ENCODE results near the gene HDAC11. TPM values are rescaled to one million over a fixed set of nuclear protein-coding genes. Genes with fewer than 3 reads are reported as not detected.

The HDAC11 gene
- total and polyA plus RNA-seq, 4 donors, result 12.3 to 17.3 (median 15.0) TPM

- WGBS, 2 donors, result 79 to 85% methylated on average over 5 of the region's 5 CpGs
- H3K36me3 ChIP-seq (ENCODE audit: control insufficient read depth in 4 of 4, insufficient read depth in 4 of 4, low read length in 4 of 4), result no peaks in the 10 kb centered on the region
- TF ChIP-seq, protein P1, sequence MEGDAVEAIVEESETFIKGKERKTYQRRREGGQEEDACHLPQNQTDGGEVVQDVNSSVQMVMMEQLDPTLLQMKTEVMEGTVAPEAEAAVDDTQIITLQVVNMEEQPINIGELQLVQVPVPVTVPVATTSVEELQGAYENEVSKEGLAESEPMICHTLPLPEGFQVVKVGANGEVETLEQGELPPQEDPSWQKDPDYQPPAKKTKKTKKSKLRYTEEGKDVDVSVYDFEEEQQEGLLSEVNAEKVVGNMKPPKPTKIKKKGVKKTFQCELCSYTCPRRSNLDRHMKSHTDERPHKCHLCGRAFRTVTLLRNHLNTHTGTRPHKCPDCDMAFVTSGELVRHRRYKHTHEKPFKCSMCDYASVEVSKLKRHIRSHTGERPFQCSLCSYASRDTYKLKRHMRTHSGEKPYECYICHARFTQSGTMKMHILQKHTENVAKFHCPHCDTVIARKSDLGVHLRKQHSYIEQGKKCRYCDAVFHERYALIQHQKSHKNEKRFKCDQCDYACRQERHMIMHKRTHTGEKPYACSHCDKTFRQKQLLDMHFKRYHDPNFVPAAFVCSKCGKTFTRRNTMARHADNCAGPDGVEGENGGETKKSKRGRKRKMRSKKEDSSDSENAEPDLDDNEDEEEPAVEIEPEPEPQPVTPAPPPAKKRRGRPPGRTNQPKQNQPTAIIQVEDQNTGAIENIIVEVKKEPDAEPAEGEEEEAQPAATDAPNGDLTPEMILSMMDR (IDR thresholded peaks at IDR 0.05; ENCODE audit: control extremely low read depth, extremely low read depth), result no peak
- no peak overlapping the region for H3K4me3 ChIP-seq
- H3K9ac ChIP-seq (ENCODE audit: insufficient read depth in 1 of 2, low read length in 2 of 2), result no peak overlapping the region
- no peak overlapping the region for H3K27ac ChIP-seq (ENCODE audit: low read depth in 1 of 2, low read length in 1 of 2)
- ATAC-seq (ENCODE audit: insufficient read depth, low FRiP score), result no peak
- H3K9me3 ChIP-seq (ENCODE audit: control insufficient read depth in 4 of 4, insufficient read depth in 3 of 4, low read length in 3 of 4), result no peaks in the 10 kb centered on the region
- no peaks in the 10 kb centered on the region for H3K27me3 ChIP-seq (ENCODE audit: control insufficient read depth in 3 of 3, insufficient read depth in 3 of 3, low read length in 2 of 3)
- no peak for DNase-seq
- H3K4me1 ChIP-seq (ENCODE audit: control insufficient read depth in 5 of 5, insufficient read depth in 5 of 5, low read length in 5 of 5), result peaks cover 0 to 20% (median 0%) of the 10 kb centered on the region in 5 donors
These were observed 46.5 kb downstream of the HDAC11 start for GRCh38 chr3:13526626-13526949.

DNA sequence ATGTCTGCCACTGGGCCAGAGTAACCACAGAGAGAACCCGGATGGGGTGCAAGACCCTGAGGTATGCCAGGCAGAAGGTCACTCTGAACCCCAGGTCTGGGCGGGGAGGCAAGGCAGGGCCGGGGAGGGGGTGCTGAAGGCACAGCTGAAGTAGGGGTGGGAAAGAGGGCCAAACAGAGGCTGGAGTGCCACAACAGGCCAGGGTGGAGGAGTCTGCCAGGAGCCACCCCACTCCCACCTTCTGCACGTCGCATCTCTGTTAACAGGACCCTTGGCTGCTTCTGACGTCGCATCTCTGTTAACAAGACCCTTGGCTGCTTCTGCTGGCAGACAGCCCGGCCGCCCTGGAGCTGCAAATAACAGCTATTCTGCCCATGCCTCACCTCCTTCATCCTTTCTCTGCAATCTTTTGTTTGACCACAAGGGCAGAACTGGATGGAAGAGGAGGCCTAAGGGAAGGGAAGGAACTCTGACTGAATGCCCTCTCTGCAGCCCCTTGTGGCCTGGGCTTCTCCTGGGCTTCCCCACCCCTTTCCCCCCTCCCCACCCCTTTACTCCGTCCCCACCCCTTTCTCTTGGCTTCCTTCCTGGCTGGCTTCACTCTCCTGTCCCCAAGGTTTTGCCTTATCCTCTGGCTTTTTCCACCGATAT, 48.2 kb downstream of the HDAC11 start:
- H3K9ac ChIP-seq (ENCODE audit: insufficient read depth in 1 of 2, low read length in 2 of 2), result no peak overlapping the region
- TF ChIP-seq, protein P1 (IDR thresholded peaks at IDR 0.05; ENCODE audit: control extremely low read depth, extremely low read depth), result no peak
- ATAC-seq (ENCODE audit: insufficient read depth, low FRiP score) (no peak), DNase-seq (peak; percentile 72 to 78 (median 76))
- 65 to 75% methylated on average over 11 of the region's 11 CpGs for WGBS, 2 donors
- H3K9me3 ChIP-seq (ENCODE audit: control insufficient read depth in 4 of 4, insufficient read depth in 3 of 4, low read length in 3 of 4), result no peaks in the 10 kb centered on the region
- H3K4me3 ChIP-seq, result no peak overlapping the region
- H3K27ac ChIP-seq (ENCODE audit: low read depth in 1 of 2, low read length in 1 of 2), result no peak overlapping the region
- no peaks in the 10 kb centered on the region for H3K36me3 ChIP-seq (ENCODE audit: control insufficient read depth in 4 of 4, insufficient read depth in 4 of 4, low read length in 4 of 4)
- peaks cover 0 to 36% (median 0%) of the 10 kb centered on the region in 5 donors for H3K4me1 ChIP-seq (ENCODE audit: control insufficient read depth in 5 of 5, insufficient read depth in 5 of 5, low read length in 5 of 5)
- peaks cover 0 to 4% (median 0%) of the 10 kb centered on the region in 3 donors for H3K27me3 ChIP-seq (ENCODE audit: control insufficient read depth in 3 of 3, insufficient read depth in 3 of 3, low read length in 2 of 3)

GRCh38 chr3:13529196-13530112, 49.3 kb downstream of the HDAC11 start:
- ATAC-seq (ENCODE audit: insufficient read depth, low FRiP score) (no peak), DNase-seq (peak; percentile 48 to 62 (median 49))
- Histone ChIP-seq H3K27ac (ENCODE audit: low read depth in 1 of 2, low read length in 1 of 2) (no peak overlapping the region), H3K9me3 (ENCODE audit: control insufficient read depth in 4 of 4, insufficient read depth in 3 of 4, low read length in 3 of 4) (no peaks in the 10 kb centered on the region), H3K9ac (ENCODE audit: insufficient read depth in 1 of 2, low read length in 2 of 2) (no peak overlapping the region), H3K4me1 (ENCODE audit: control insufficient read depth in 5 of 5, insufficient read depth in 5 of 5, low read length in 5 of 5) (peaks cover 0 to 36% (median 0%) of the 10 kb centered on the region in 5 donors), H3K36me3 (ENCODE audit: control insufficient read depth in 4 of 4, insufficient read depth in 4 of 4, low read length in 4 of 4) (no peaks in the 10 kb centered on the region), H3K27me3 (ENCODE audit: control insufficient read depth in 3 of 3, insufficient read depth in 3 of 3, low read length in 2 of 3) (peaks cover 0 to 4% (median 0%) of the 10 kb centered on the region in 3 donors), H3K4me3 (no peak overlapping the region)
- WGBS, 2 donors, result 76 to 78% methylated on average over 5 of the region's 5 CpGs
- TF ChIP-seq, protein P1 (IDR thresholded peaks at IDR 0.05; ENCODE audit: control extremely low read depth, extremely low read depth), result no peak

Measured in lung (tissue), 12 donors.